AG04450 (cell line): Measurements from ENCODE around the gene TNKS2. TPM values are rescaled to one million over a fixed set of nuclear protein-coding genes. Genes with fewer than 3 reads are reported as not detected.

Experiments used
- CTCF ChIA-PET: fragments of 300-600, 350-600 bp; formaldehyde crosslinking; extraction: SDS; loops from one replicate; lab custom pipeline; 2022; ENCODE audit warnings: antibody characterized with exemption, inconsistent platforms; lab: Charles Lee
- POLR2A ChIA-PET: fragments of 350-600 bp; formaldehyde crosslinking; extraction: SDS; loops from one replicate; lab custom pipeline; 2021; ENCODE audit warnings: antibody characterized with exemption, inconsistent platforms; lab: Yijun Ruan, JAX
- DNase-seq: peaks from one replicate; pipeline ENCODE4 v3.0.0-alpha.2; 2011; ENCODE audit warnings: low read depth, low spot score
- H3K27ac ChIP-seq: one replicate; pipeline ENCODE4 v1.5.1; 2012; ENCODE audit warnings: low read depth, low read length, control low read depth
- H3K27me3 ChIP-seq: one replicate; pipeline ENCODE4 v1.6.0; 2012; ENCODE audit warnings: low read length; ENCODE audit not compliant: control insufficient read depth, insufficient read depth
- H3K4me3 ChIP-seq: 2 replicates; pipeline ENCODE4 v1.5.1; 2011; ENCODE audit warnings: mild to moderate bottlenecking, low read depth, low read length, control low read depth
- H3K9me3 ChIP-seq: 2 replicates; pipeline ENCODE4 v1.5.1; 2012; ENCODE audit warnings: low read length; ENCODE audit not compliant: control insufficient read depth, insufficient read depth
- polyA plus RNA-seq: library from polyadenylated mRNA; depleted of rRNA; stranded (reverse); fragments of >200 nt; gene quantifications from 2 replicates; pipeline ENCODE4 v1.2.3, GENCODE V29; 2011
- TF ChIP-seq, protein P1 (sequence below): IDR thresholded peaks from 2 replicates; pipeline ENCODE4 v1.5.1; 2011; ENCODE audit warnings: low read depth, low read length, control low read depth, inconsistent platforms

Gene TNKS2
- polyA plus RNA-seq, 1 experiment, result 45.5 TPM

DNA sequence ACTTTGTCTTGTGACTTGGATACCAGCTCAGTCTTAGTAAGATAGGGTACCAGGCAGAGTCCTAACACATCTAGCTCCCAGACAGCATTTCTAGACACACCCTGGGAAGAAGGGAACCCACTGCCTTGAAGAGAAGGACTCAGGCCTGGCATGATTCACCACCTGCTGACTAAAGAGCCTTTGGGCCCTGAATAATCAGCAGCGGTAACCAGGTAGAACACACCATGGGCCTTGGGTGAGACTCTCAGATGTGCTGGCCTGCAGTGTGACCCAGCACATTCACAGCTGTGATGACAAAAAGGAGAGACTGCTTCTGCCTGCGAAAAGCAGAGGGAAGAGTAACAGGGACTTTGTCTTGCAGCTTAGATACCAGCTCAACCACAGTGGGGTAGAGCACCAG lies 10.4 kb upstream of the TNKS2 start:
- Histone ChIP-seq H3K27ac (no peak overlapping the region), H3K4me3 (no peak overlapping the region), H3K27me3 (no peaks in the 10 kb centered on the region), H3K9me3 (no peaks in the 10 kb centered on the region)
- TF ChIP-seq, protein P1, sequence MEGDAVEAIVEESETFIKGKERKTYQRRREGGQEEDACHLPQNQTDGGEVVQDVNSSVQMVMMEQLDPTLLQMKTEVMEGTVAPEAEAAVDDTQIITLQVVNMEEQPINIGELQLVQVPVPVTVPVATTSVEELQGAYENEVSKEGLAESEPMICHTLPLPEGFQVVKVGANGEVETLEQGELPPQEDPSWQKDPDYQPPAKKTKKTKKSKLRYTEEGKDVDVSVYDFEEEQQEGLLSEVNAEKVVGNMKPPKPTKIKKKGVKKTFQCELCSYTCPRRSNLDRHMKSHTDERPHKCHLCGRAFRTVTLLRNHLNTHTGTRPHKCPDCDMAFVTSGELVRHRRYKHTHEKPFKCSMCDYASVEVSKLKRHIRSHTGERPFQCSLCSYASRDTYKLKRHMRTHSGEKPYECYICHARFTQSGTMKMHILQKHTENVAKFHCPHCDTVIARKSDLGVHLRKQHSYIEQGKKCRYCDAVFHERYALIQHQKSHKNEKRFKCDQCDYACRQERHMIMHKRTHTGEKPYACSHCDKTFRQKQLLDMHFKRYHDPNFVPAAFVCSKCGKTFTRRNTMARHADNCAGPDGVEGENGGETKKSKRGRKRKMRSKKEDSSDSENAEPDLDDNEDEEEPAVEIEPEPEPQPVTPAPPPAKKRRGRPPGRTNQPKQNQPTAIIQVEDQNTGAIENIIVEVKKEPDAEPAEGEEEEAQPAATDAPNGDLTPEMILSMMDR, result no peak
- DNase-seq, result no peak
- CTCF ChIA-PET, result no interaction called here
- POLR2A ChIA-PET, result no interaction called here

GRCh38 chr10:91788527-91788926 lies 9.7 kb upstream of the TNKS2 start:
- H3K9me3 ChIP-seq, result no peaks in the 10 kb centered on the region
- no peak for DNase-seq
- TF ChIP-seq, protein P1, result no peak
- no peak overlapping the region for H3K27ac ChIP-seq
- CTCF ChIA-PET, result no interaction called here
- H3K27me3 ChIP-seq, result no peaks in the 10 kb centered on the region
- H3K4me3 ChIP-seq, result no peak overlapping the region
- POLR2A ChIA-PET, result no interaction called here

GRCh38 chr10:91796331-91797047 lies 1.7 kb upstream of the TNKS2 start:
- Histone ChIP-seq H3K27ac (no peak overlapping the region), H3K4me3 (peak overlapping the region; percentile 21; the same call in 1 of the 2 replicates), H3K27me3 (no peaks in the 10 kb centered on the region), H3K9me3 (no peaks in the 10 kb centered on the region; the same call in 1 of the 2 replicates)
- POLR2A ChIA-PET, result no interaction called here
- TF ChIP-seq, protein P1, result no peak
- DNase-seq, result no peak
- CTCF ChIA-PET, result interaction anchor here (1.1 kb wide), 1 partner anchor 161 kb away, joined by 3 read pairs; no protein-coding TSS in a partner anchor

DNA sequence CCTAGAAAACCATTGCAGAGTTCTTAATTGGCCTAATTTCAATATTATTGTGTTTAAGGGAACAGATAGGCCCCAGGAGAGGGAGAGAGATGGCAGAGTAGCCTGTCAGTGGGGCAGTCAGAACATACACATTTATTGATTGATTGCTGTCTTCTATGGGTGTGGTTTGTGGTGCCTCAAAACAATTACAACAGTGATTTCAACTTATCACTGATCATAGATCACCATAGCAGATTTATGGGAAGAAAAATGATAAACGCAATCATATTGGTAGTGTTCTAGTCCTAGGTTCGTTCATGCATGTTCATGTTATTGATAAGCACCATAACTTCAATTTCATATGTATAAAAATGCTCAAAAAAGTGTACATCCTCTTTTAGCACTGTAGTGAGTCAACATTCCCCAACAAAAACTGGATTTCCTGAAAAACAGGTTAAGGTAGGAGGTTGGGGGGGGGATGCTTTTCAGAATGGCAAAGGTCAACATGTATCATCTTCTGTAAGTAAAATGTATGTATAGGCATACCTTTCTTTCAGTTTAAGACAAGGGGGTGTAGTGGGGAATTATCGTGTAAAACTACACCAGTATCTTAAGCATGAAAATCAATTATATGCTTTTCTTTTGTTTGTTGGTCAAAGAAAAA lies 1.1 kb upstream of the TNKS2 start:
- ChIA-PET CTCF (no interaction called here), POLR2A (interaction anchor here (1.9 kb wide), 1 partner anchor 17 kb away, joined by 5 read pairs; no protein-coding TSS in a partner anchor)
- Histone ChIP-seq H3K4me3 (peak overlapping the region; percentile 90; the same call in 1 of the 2 replicates), H3K9me3 (no peaks in the 10 kb centered on the region; the same call in 1 of the 2 replicates), H3K27me3 (no peaks in the 10 kb centered on the region), H3K27ac (no peak overlapping the region)
- no peak for DNase-seq
- TF ChIP-seq, protein P1, result no peak
